ENCODE results near the gene LGMN. TPM values are rescaled to one million over a fixed set of nuclear protein-coding genes. Genes with fewer than 3 reads are reported as not detected.

The LGMN gene
- total RNA-seq, 1 donor from 2014 or later = 34.0 TPM

DNA sequence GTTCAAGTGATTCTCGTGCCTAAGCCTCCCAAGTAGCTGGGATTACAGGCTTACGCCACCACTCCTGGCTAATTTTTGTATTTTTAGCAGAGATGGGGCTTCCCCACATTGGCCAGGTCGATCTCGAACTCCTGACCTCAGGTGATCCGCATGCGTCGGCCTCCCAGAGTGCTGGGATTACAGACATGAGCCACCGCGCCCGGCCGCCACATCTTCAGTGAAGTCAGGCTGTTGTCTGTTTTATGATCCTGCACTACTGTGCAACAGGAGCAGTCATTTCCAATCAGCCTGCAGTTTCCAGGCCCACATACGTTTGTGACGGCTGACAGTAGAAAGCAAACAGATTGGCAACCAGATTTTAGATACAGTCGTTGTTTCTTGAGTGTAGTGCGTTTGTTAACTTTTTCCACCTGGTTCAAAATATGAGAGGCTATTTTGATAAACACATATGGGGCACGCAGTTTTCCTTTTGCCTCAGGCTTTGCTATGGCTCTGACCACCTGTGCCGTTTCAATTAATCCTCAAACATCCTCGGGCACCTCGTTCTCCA lies 74.8 kb downstream of the LGMN start:
- H3K27me3 ChIP-seq (ENCODE audit: control insufficient read depth, insufficient read depth, low read length) = no peaks in the 10 kb centered on the region
- no peak overlapping the region for H3K4me3 ChIP-seq (ENCODE audit: low read depth, low read length)
- FAIRE-seq (no peak), DNase-seq (ENCODE audit: low read depth) (no peak)
- TF ChIP-seq, protein P1, sequence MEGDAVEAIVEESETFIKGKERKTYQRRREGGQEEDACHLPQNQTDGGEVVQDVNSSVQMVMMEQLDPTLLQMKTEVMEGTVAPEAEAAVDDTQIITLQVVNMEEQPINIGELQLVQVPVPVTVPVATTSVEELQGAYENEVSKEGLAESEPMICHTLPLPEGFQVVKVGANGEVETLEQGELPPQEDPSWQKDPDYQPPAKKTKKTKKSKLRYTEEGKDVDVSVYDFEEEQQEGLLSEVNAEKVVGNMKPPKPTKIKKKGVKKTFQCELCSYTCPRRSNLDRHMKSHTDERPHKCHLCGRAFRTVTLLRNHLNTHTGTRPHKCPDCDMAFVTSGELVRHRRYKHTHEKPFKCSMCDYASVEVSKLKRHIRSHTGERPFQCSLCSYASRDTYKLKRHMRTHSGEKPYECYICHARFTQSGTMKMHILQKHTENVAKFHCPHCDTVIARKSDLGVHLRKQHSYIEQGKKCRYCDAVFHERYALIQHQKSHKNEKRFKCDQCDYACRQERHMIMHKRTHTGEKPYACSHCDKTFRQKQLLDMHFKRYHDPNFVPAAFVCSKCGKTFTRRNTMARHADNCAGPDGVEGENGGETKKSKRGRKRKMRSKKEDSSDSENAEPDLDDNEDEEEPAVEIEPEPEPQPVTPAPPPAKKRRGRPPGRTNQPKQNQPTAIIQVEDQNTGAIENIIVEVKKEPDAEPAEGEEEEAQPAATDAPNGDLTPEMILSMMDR (IDR thresholded peaks at IDR 0.05; ENCODE audit: insufficient read depth, low read length, severe bottlenecking) = no peak
- peaks cover 2% of the 10 kb centered on the region for H3K36me3 ChIP-seq (ENCODE audit: control insufficient read depth, insufficient read depth, low read length)

DNA sequence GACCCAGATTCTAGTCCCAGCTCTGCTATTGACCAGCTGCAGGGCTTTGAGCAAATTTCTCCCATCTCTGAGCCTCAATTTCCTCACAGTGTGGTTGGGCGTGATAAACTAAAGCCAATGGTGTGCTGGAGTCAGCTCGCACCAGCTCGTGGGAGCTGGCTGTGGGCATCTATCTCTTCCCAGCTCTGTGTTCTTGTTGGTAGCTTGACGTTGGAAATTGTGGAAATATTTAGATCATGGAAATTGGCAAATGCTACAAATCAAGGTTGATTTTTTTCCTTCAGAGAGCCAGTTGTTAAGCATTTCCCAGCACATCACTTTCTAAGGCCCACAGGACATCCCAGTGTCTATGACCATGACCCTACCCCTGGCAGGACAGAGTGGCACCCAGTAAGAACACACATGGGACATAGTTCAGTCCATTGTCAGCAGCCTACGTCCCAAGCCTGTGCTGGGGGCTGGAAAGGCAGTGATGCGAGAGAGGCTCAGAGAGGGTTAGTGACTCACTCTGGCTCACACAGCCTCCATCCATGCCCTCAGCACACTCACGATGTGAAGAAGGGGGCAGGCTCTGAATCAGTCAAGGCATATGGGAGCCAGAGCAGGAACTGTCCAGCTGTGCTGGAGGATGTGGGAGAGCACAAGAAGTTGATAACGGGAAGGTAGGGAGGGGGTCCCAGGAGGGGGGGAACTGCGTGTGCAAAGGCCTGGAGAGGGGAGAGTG lies 77.6 kb downstream of the LGMN start:
- no peak for DNase-seq (ENCODE audit: low read depth)
- TF ChIP-seq, protein P1 (IDR thresholded peaks at IDR 0.05; ENCODE audit: insufficient read depth, low read length, severe bottlenecking) = no peak
- H3K27me3 ChIP-seq (ENCODE audit: control insufficient read depth, insufficient read depth, low read length) = no peaks in the 10 kb centered on the region
- no peak for FAIRE-seq
- no peak overlapping the region for H3K4me3 ChIP-seq (ENCODE audit: low read depth, low read length)
- H3K36me3 ChIP-seq (ENCODE audit: control insufficient read depth, insufficient read depth, low read length) = no peaks in the 10 kb centered on the region

DNA sequence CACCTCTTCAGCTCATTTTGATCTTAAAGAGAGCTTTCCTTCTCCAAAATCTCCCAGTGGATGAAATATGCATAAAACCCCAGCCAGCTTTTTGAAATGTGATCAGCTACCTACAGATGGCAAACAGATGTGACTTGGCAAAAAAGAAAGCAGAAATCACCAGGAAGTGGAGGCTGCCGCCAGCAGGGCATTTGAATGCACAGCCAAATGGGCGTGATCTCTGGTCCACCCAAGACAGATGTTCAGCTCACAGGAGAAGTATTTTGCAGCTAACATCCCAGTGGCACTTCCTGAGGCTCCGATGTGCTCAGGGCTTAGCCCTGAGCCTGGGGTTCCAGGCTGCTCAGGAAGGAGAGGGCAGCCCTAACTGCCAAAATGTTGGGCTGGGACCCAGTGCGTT lies 78.3 kb downstream of the LGMN start:
- Histone ChIP-seq H3K36me3 (ENCODE audit: control insufficient read depth, insufficient read depth, low read length) (no peaks in the 10 kb centered on the region), H3K27me3 (ENCODE audit: control insufficient read depth, insufficient read depth, low read length) (no peaks in the 10 kb centered on the region), H3K4me3 (ENCODE audit: low read depth, low read length) (no peak overlapping the region)
- FAIRE-seq (no peak), DNase-seq (ENCODE audit: low read depth) (no peak)
- TF ChIP-seq, protein P1 (IDR thresholded peaks at IDR 0.05; ENCODE audit: insufficient read depth, low read length, severe bottlenecking) = no peak

DNA sequence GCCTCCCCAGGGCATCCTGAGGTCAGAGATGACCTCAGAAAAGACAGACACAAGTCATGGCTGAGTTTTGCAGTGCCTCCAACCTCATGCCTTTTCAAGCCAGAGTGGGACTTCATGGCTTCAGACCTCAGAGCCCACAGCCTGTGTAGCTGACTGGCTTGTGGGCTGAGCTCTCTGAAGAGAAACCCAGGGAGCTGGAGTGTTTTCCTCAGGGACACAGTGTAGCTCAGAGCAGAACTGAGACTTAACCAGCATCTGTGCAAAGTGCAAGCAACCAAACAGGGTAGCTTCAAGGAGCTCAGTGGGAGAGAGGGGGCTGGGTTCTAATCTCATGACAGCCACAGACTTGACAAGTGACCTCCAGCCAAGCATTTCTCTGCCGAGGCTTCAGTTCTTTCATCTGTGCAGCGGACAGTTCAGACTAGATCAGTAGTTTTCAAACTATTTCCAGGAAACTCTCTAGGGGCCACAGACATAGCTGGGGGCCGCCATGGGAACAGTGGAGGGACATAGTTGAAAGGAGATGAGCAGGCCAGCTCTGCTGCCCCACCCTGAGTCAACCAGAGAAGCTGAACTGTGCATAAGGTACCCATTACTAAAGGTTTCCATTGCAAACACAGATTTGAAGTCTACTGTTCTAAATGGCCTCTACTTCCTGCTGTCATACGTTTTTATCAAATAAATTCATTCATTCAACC lies 80.0 kb downstream of the LGMN start:
- Histone ChIP-seq H3K36me3 (ENCODE audit: control insufficient read depth, insufficient read depth, low read length) (no peaks in the 10 kb centered on the region), H3K27me3 (ENCODE audit: control insufficient read depth, insufficient read depth, low read length) (no peaks in the 10 kb centered on the region), H3K4me3 (ENCODE audit: low read depth, low read length) (no peak overlapping the region)
- TF ChIP-seq, protein P1 (IDR thresholded peaks at IDR 0.05; ENCODE audit: insufficient read depth, low read length, severe bottlenecking) = no peak
- FAIRE-seq (no peak), DNase-seq (ENCODE audit: low read depth) (no peak)

DNA sequence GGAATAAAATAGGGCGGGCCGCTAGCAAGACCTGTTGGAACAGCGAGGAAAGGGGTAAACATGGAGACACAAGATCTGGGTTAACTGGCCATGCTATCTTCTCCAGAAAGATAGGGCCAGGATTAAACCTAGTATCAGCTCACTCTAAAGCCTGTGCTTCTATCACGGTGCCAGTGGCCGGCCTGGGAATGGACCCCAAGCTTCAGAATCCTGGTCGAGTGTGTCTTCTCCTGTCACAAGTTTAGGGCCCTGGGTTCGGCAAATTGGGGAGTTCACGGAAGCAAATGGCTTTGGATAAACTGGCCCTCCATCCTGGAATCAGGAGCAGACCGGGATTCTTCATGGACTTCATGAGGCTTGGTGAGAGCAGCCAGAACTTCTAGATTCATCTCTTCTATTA lies 82.2 kb downstream of the LGMN start:
- no peak overlapping the region for H3K4me3 ChIP-seq (ENCODE audit: low read depth, low read length)
- no peaks in the 10 kb centered on the region for H3K27me3 ChIP-seq (ENCODE audit: control insufficient read depth, insufficient read depth, low read length)
- DNase-seq (ENCODE audit: low read depth) (no peak), FAIRE-seq (no peak)
- TF ChIP-seq, protein P1 (IDR thresholded peaks at IDR 0.05; ENCODE audit: insufficient read depth, low read length, severe bottlenecking) = no peak
- no peaks in the 10 kb centered on the region for H3K36me3 ChIP-seq (ENCODE audit: control insufficient read depth, insufficient read depth, low read length)
